Neuronal stem cell (in vitro differentiated cells): ENCODE data around the gene C1S.

ENCODE experiments used
- DNase-seq: peaks from one replicate; pipeline ENCODE4 v3.0.0-alpha.2; 2013; ENCODE audit warnings: low spot score
- H2AFZ ChIP-seq: one replicate; pipeline ENCODE4 v1.6.1; 2013; ENCODE audit warnings: mild to moderate bottlenecking, low read length, inconsistent platforms
- H2AK5ac ChIP-seq: 2 replicates; pipeline ENCODE4 v1.6.1; 2013; ENCODE audit warnings: low read depth, mild to moderate bottlenecking, inconsistent platforms, low read length, moderate library complexity, mixed read lengths
- H2BK120ac ChIP-seq: 2 replicates; pipeline ENCODE4 v1.6.1; 2013; ENCODE audit warnings: low read depth, mild to moderate bottlenecking, inconsistent platforms, low read length, moderate library complexity, mixed read lengths
- H2BK12ac ChIP-seq: one replicate; pipeline ENCODE4 v1.6.1; 2013; ENCODE audit warnings: low read length, inconsistent platforms
- H2BK15ac ChIP-seq: 2 replicates; pipeline ENCODE4 v1.6.1; 2013; ENCODE audit warnings: mild to moderate bottlenecking, low read length, inconsistent platforms, mixed read lengths
- H2BK5ac ChIP-seq: one replicate; pipeline ENCODE4 v1.6.1; 2013; ENCODE audit warnings: inconsistent platforms, mild to moderate bottlenecking, low read length, moderate library complexity
- H3K14ac ChIP-seq: one replicate; pipeline ENCODE4 v1.6.1; 2013; ENCODE audit warnings: low read length, inconsistent platforms
- H3K18ac ChIP-seq: 2 replicates; pipeline ENCODE4 v1.6.1; 2013; ENCODE audit warnings: low read length, inconsistent platforms
- H3K23ac ChIP-seq: 2 replicates; pipeline ENCODE4 v1.6.1; 2013; ENCODE audit warnings: low read depth, mild to moderate bottlenecking, mixed read lengths, low read length, inconsistent platforms; ENCODE audit not compliant: poor library complexity
- H3K27ac ChIP-seq: replicated peaks from 3 replicates; pipeline ENCODE4 v1.5.1; 2013; ENCODE audit warnings: low read length, inconsistent platforms
- H3K27me3 ChIP-seq, 3 experiments: 2 replicates each; pipeline ENCODE4 v1.6.1; 2013; ENCODE audit warnings: low read length in 3 of 3, mild to moderate bottlenecking in 2 of 3, inconsistent platforms in 1 of 3, low read depth in 1 of 3, mixed read lengths in 1 of 3, moderate library complexity in 1 of 3; ENCODE audit not compliant: control insufficient read depth in 3 of 3, insufficient read depth in 3 of 3
- H3K36me3 ChIP-seq, 2 donors: replicated peaks in 1 of 2; 2 replicates each; pipeline ENCODE4 v1.6.1; 2013; ENCODE audit warnings: low read length in 2 of 2; ENCODE audit not compliant: control insufficient read depth in 2 of 2, insufficient read depth in 2 of 2
- H3K4ac ChIP-seq: 2 replicates; pipeline ENCODE4 v1.6.1; 2013; ENCODE audit warnings: inconsistent platforms, mild to moderate bottlenecking, low read length, moderate library complexity
- H3K4me1 ChIP-seq, 2 donors: 1 replicate in 1 of 2; 2 replicates in 1 of 2; pipeline ENCODE4 v1.6.1; 2013; ENCODE audit warnings: low read length in 2 of 2, low read depth in 1 of 2; ENCODE audit not compliant: control insufficient read depth in 2 of 2, insufficient read depth in 1 of 2
- H3K4me2 ChIP-seq: one replicate; pipeline ENCODE4 v1.6.1; 2013; ENCODE audit warnings: mild to moderate bottlenecking, low read length, inconsistent platforms; ENCODE audit not compliant: insufficient read depth, poor library complexity, severe bottlenecking
- H3K4me3 ChIP-seq, 2 donors: 2 replicates each; pipeline ENCODE4 v1.5.1; 2013; ENCODE audit warnings: low read length in 2 of 2, mild to moderate bottlenecking in 2 of 2, inconsistent platforms in 1 of 2, moderate library complexity in 1 of 2
- H3K79me1 ChIP-seq: one replicate; pipeline ENCODE4 v1.6.1; 2013; ENCODE audit warnings: low read depth, mild to moderate bottlenecking, inconsistent platforms, low read length, moderate library complexity
- H3K9ac ChIP-seq: one replicate; pipeline ENCODE4 v1.6.1; 2013; ENCODE audit warnings: mild to moderate bottlenecking, low read depth, low read length, inconsistent platforms; ENCODE audit not compliant: poor library complexity
- H3K9me3 ChIP-seq, 2 donors: replicated peaks in 1 of 2; 2 replicates each; pipeline versions ENCODE3 to v1.6.1; 2013; ENCODE audit warnings: low read length in 2 of 2, mild to moderate bottlenecking in 2 of 2, inconsistent platforms in 1 of 2, low read depth in 1 of 2, mixed read lengths in 1 of 2, moderate library complexity in 1 of 2; ENCODE audit not compliant: control insufficient read depth in 2 of 2, insufficient read depth in 1 of 2
- H4K8ac ChIP-seq: one replicate; pipeline ENCODE4 v1.6.1; 2013; ENCODE audit warnings: low read depth, mild to moderate bottlenecking, inconsistent platforms, low read length, moderate library complexity
- H4K91ac ChIP-seq: one replicate; pipeline ENCODE4 v1.6.1; 2013; ENCODE audit warnings: low read length, low read depth, mild to moderate bottlenecking, inconsistent platforms; ENCODE audit not compliant: poor library complexity
- WGBS, 2 donors: extraction: QIAGEN DNeasy Blood & Tissue Kit; methylation state at CpG; one replicate each; pipeline ENCODE4 v1.1.7; 2013; ENCODE audit warnings: missing lambda C conversion rate in 2 of 2, mixed read lengths in 1 of 2; ENCODE audit not compliant: insufficient read length in 2 of 2, insufficient replicate concordance in 1 of 2; ENCODE audit errors: extremely low coverage in 2 of 2; 5-methylcytosine and 5-hydroxymethylcytosine counted together

C1S gene

DNA sequence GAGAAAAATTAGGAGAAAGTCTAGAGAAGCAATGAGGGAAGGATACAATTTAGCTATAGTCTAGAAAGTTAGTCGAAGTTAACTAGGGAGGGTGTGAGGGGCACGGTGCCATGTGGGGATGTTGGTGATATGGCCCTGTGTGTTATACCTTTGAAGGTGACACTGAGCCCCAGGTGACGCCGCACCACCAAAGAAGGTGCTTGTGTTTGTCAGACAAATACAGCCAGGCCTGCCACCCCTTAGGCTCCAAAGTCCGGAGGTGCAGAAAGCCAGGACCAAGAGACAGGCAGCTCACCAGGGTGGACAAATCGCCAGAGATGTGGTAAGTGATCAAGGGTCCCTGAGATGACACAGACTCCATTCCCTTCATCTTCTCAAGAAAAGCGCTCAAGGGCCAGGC is 1.1 kb downstream of the C1S start:
- Histone ChIP-seq H3K27me3 (no peaks in the 10 kb centered on the region), H2BK5ac (no peak overlapping the region), H3K36me3 (no peaks in the 10 kb centered on the region), H2BK15ac (no peak overlapping the region), H3K9me3 (no peaks in the 10 kb centered on the region), H4K91ac (no peak overlapping the region), H3K9ac (no peak overlapping the region), H2BK12ac (no peak overlapping the region), H3K4me1 (peaks cover 0 to 5% of the 10 kb centered on the region in 2 donors), H2AK5ac (no peak overlapping the region), H3K79me1 (no peaks in the 10 kb centered on the region), H3K18ac (no peak overlapping the region), H3K4me3 (no peak overlapping the region), H3K14ac (no peak overlapping the region), H2AFZ (no peak overlapping the region), H4K8ac (no peak overlapping the region), H3K4me2 (no peak overlapping the region), H2BK120ac (no peak overlapping the region), H3K23ac (peak overlapping the region; percentile 39), H3K27ac (no peak overlapping the region), H3K4ac (no peak overlapping the region)
- WGBS, 2 donors = no CpG with 5 or more reads among the region's 7 CpGs
- no peak for DNase-seq

DNA sequence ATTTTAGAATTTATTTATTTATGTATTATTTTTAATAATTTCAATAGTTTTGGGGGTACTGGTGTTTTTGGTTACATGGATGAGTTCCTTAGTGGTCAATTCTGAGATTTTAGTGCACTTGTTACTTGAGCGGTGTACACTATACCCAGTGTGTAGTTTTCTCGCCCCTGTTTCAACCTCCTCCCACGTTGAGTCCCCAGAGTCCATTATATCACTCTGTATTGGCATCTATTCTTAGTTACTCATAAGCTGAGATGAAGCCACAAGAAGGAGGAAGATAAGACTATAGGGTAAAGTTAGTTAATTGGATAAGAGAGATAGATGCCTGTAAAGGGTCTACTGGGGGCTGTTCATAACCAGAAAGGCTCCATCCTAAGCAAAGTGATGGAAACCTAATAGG is 4.0 kb downstream of the C1S start:
- Histone ChIP-seq H2AK5ac (no peak overlapping the region), H2AFZ (no peak overlapping the region), H2BK5ac (no peak overlapping the region), H2BK120ac (no peak overlapping the region), H3K23ac (no peak overlapping the region), H3K9ac (no peak overlapping the region), H3K79me1 (no peaks in the 10 kb centered on the region), H3K4me1 (peaks cover 0 to 5% of the 10 kb centered on the region in 2 donors), H4K91ac (no peak overlapping the region), H3K18ac (no peak overlapping the region), H3K4ac (no peak overlapping the region), H3K4me2 (no peak overlapping the region), H2BK12ac (no peak overlapping the region), H3K27me3 (no peaks in the 10 kb centered on the region), H3K9me3 (no peaks in the 10 kb centered on the region), H4K8ac (no peak overlapping the region), H3K27ac (no peak overlapping the region), H3K14ac (no peak overlapping the region), H3K36me3 (no peaks in the 10 kb centered on the region), H3K4me3 (no peak overlapping the region), H2BK15ac (no peak overlapping the region)
- no CpG with 5 or more reads among the region's 3 CpGs for WGBS, 2 donors
- no peak for DNase-seq

DNA sequence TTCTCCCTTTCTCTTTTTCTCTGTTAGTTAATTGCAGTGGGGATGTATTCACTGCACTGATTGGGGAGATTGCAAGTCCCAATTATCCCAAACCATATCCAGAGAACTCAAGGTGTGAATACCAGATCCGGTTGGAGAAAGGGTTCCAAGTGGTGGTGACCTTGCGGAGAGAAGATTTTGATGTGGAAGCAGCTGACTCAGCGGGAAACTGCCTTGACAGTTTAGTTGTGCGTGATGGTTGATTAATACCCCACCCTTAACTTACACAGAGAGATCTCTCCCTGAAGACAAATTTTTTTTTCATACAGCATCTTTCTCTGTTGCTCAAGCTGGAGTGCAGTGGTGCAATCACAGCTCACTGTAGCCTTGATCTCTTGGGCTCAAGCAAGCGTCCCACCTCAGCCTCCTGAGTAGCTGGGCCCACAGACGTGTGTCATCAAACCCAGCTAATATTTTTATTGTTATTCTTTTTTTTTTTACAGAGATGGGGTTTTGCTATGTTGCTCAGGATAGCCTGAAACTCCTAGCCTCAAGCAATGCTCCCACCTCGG is 4.6 kb downstream of the C1S start:
- Histone ChIP-seq H3K4me3 (no peak overlapping the region), H3K4me1 (peaks cover 0 to 5% of the 10 kb centered on the region in 2 donors)
- no CpG with 5 or more reads among the region's 7 CpGs for WGBS, 2 donors

DNA sequence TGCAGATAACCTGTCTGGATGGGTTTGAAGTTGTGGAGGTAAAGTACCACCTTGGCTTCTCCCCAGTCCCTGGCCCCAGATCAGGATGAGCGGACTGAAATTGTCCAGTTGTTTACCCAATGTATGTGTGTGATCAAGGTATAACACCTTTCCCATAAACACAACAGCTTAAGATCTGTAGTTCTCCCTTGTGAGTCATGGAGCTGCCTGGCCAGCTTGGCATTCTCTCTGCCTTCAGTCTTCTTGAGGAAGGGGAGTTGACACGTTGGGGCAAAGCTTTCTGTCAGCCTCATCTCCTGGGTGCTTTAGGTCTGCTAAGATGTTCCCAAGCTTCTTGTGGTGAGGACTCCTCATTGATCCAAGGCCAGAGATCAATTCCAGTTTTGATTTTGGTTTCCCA is 6.1 kb downstream of the C1S start:
- DNase-seq = no peak
- H3K4me3 ChIP-seq = no peak overlapping the region
- no peak overlapping the region for H2AK5ac ChIP-seq
- H2BK120ac ChIP-seq = no peak overlapping the region
- no peaks in the 10 kb centered on the region for H3K36me3 ChIP-seq
- no peaks in the 10 kb centered on the region for H3K79me1 ChIP-seq
- H3K23ac ChIP-seq = no peak overlapping the region
- no peak overlapping the region for H3K14ac ChIP-seq
- no peak overlapping the region for H2BK15ac ChIP-seq
- H3K9ac ChIP-seq = no peak overlapping the region
- no peak overlapping the region for H4K8ac ChIP-seq
- no peak overlapping the region for H2BK12ac ChIP-seq
- no peak overlapping the region for H2BK5ac ChIP-seq
- H3K18ac ChIP-seq = no peak overlapping the region
- H4K91ac ChIP-seq = no peak overlapping the region
- WGBS, 2 donors = no CpG with 5 or more reads among the region's 2 CpGs
- H3K9me3 ChIP-seq = no peaks in the 10 kb centered on the region
- H3K4me2 ChIP-seq = no peak overlapping the region
- H3K4ac ChIP-seq = no peak overlapping the region
- H3K27me3 ChIP-seq = no peaks in the 10 kb centered on the region
- H3K4me1 ChIP-seq = no peaks in the 10 kb centered on the region
- H3K27ac ChIP-seq = no peak overlapping the region
- no peak overlapping the region for H2AFZ ChIP-seq

More for the DNA sequence above, 4.6 kb downstream of the C1S start:
- H3K9ac ChIP-seq = no peak overlapping the region
- no peak overlapping the region for H2BK12ac ChIP-seq
- H3K4ac ChIP-seq = no peak overlapping the region
- H3K23ac ChIP-seq = no peak overlapping the region
- H3K27me3 ChIP-seq = no peaks in the 10 kb centered on the region
- H2BK5ac ChIP-seq = no peak overlapping the region
- H3K14ac ChIP-seq = no peak overlapping the region
- no peak overlapping the region for H3K4me2 ChIP-seq
- H2BK15ac ChIP-seq = no peak overlapping the region
- no peaks in the 10 kb centered on the region for H3K9me3 ChIP-seq
- no peaks in the 10 kb centered on the region for H3K79me1 ChIP-seq
- no peak overlapping the region for H2AFZ ChIP-seq
- H3K18ac ChIP-seq = no peak overlapping the region
- no peak overlapping the region for H2BK120ac ChIP-seq
- H4K8ac ChIP-seq = no peak overlapping the region
- no peak overlapping the region for H3K27ac ChIP-seq
- H4K91ac ChIP-seq = no peak overlapping the region
- H2AK5ac ChIP-seq = no peak overlapping the region
- H3K36me3 ChIP-seq = no peaks in the 10 kb centered on the region
- no peak for DNase-seq
